Stimulated activated naive B cell treated with anti-CD40 and anti-IgM and Interleukin-4, amounts not matched to agents 10 μg/mL and 1 μg/mL and 100 μg/mL, for 72 hours (primary cell): ENCODE data around the gene PLA2G4F.

Source experiments
- ATAC-seq, 2 donors: fragments of 150-1000 bp; cut with Tn5 transposase; replicated peaks; 2 replicates each; pipeline ENCODE4 v1.10.0; 2021; ENCODE audit warnings: moderate library complexity in 1 of 2
- DNase-seq: peaks from one replicate; pipeline ENCODE4 v3.0.0; 2021
- H3K27ac Mint-ChIP-seq: one replicate; pipeline ENCODE4 v1.8.0; 2022; ENCODE audit warnings: mild to moderate bottlenecking, mixed read lengths
- H3K27me3 Mint-ChIP-seq, 2 donors: one replicate each; pipeline ENCODE4 v1.8.0; 2022; ENCODE audit warnings: mixed read lengths in 2 of 2
- H3K36me3 Mint-ChIP-seq, 2 donors: one replicate each; pipeline ENCODE4 v1.8.0; 2022; ENCODE audit warnings: mixed read lengths in 2 of 2, mild to moderate bottlenecking in 1 of 2
- H3K4me1 Mint-ChIP-seq, 2 donors: one replicate each; pipeline ENCODE4 v1.8.0; 2022; ENCODE audit warnings: mixed read lengths in 2 of 2, mild to moderate bottlenecking in 1 of 2
- H3K4me3 Mint-ChIP-seq, 2 donors: one replicate each; pipeline ENCODE4 v1.8.0; 2022; ENCODE audit warnings: mild to moderate bottlenecking in 2 of 2, mixed read lengths in 2 of 2, moderate library complexity in 1 of 2
- H3K9me3 Mint-ChIP-seq, 2 donors: one replicate each; pipeline ENCODE4 v1.8.0; 2022; ENCODE audit warnings: mixed read lengths in 2 of 2, mild to moderate bottlenecking in 1 of 2

PLA2G4F gene

DNA sequence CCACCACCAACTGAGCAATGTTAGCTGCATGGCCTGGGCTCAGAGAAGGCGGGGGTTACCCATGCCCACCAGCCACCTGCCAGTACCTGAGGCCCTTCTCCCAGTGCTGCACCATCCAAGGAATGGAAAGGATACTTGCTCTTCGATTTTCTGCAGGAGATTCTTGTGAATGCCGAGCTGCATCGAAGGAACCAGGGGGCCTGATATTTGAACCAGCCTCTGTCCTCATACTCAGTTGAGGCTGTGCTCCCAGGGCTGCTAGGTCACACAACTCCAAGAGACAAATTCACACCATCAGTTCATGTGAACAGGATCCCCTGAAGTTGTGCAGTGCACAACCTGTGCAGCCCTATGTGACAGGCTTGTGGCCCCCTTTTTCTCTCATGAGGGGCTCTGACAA, 18.0 kb downstream of the PLA2G4F start:
- Mint-ChIP-seq H3K36me3 (no peaks in the 10 kb centered on the region), H3K4me1 (no peaks in the 10 kb centered on the region), H3K4me3 (no peak overlapping the region), H3K9me3 (no peaks in the 10 kb centered on the region), H3K27me3 (peaks cover 5 to 7% of the 10 kb centered on the region in 2 donors), H3K27ac (no peak overlapping the region)
- DNase-seq (no peak), ATAC-seq (no peak)

DNA sequence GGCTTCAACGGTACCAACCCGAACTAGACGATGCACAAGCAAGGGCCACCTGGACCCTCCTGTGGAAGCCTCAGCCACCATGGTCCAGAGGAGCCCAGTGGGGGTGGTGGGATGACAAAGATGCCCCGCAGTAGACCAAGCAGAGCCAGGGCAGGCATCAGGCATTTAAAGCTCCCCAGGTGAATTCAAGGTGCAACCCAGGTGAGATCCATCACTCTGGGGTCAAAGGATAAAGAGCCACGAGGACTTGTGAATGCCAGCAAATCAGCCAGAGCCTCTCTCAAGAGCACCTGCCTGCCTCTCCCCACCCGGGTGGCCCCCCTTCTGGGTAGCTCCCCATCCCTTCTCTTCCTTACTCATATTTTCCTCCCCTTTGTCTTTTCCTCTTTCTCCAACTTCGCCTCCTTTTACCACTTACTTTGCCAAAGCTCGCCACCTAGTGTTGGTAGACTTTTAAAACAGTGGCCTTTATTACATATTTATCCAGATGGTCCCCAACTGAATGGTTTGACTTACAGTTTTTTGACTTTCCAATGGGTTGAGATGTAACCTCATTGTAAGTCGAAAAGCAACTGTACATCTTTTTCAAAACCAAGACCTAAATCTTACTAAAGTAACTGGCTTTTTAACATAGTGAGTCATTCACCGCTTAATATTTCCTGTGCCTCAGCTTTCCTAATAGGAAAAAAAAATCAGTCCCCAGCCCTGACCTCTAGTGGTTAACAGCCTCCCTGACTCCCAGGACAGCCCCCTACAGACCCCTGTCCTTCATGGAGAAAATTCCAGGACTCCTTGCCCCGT, 18.8 kb downstream of the PLA2G4F start:
- DNase-seq (no peak), ATAC-seq (no peak)
- Mint-ChIP-seq H3K27me3 (peaks cover 5 to 7% of the 10 kb centered on the region in 2 donors), H3K27ac (no peak overlapping the region), H3K9me3 (no peaks in the 10 kb centered on the region), H3K4me1 (no peaks in the 10 kb centered on the region), H3K36me3 (no peaks in the 10 kb centered on the region), H3K4me3 (no peak overlapping the region)

DNA sequence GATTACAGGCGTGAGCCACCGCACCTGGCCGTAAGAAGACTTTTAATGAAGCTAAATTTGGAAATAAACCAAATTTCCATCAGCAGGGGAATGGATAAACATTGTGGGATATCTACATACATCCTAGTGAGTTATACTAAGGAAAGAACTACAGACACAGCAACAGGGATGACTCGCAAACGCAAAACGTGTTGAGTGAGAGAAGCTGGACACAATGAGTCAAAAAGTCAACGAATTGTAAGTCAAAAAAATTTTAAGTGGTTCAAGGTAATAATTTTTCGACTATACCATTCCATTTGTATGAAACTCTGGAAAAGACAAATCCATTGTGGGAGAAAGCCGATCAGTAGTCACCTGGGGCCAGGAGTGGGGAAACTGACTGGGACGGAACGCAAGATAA, 19.9 kb downstream of the PLA2G4F start:
- H3K9me3 Mint-ChIP-seq = no peaks in the 10 kb centered on the region
- peaks cover 3 to 5% of the 10 kb centered on the region in 2 donors for H3K27me3 Mint-ChIP-seq
- no peak for ATAC-seq
- H3K27ac Mint-ChIP-seq = no peak overlapping the region
- no peak for DNase-seq
- no peak overlapping the region for H3K4me3 Mint-ChIP-seq
- no peaks in the 10 kb centered on the region for H3K4me1 Mint-ChIP-seq
- H3K36me3 Mint-ChIP-seq = no peaks in the 10 kb centered on the region

DNA sequence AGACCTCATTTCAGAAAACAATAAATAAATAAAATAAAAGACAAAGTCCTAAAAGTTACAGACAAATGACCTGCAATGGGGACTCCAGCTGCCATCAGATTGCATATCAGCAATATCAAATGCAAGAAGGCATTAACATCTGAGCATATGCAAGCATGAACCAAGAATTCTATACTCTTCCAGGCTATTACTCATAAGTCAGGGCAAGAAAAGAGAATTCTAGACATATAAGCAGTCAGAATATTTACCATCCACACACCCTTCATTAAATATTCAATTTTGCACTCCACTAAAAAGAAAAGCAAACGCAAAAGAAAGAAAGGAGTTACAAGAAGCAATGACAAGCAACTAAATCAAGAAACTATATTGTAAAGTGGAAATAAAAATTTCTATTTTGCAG, 21.1 kb downstream of the PLA2G4F start:
- Mint-ChIP-seq H3K27me3 (peaks cover 1 to 5% of the 10 kb centered on the region in 2 donors), H3K4me3 (no peak overlapping the region), H3K9me3 (no peaks in the 10 kb centered on the region), H3K36me3 (no peaks in the 10 kb centered on the region), H3K4me1 (no peaks in the 10 kb centered on the region), H3K27ac (no peak overlapping the region)
- no peak for DNase-seq
- ATAC-seq = no peak

DNA sequence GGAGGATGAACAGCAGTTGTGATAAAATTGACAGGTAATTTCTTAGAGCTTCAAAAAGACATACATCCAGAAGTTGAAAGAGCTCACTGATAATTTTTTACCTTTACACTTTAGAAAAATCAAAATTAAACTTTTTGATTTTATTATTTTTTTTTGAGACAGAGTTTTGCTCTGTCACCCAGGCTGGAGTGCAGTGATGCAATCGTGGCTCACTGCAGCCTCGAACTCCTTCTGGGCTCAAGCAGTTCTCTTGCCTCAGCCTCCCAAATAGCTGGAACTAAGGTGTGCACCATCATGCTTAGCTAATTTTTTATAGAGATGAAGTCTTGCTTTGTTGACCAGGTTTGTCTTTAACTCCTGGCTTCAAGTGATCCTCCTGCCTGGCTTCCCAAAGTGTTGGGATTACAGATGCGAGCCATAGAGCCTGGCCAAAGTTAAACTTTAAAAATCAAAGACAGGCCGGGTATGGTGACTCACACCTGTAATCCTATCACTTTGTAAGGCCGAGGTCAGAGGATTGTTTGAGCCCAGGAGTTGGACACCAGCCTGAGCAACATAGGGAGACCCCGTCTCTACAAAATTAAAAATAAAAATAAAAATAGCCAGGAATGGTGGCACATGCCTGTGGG, 21.7 kb downstream of the PLA2G4F start:
- H3K4me3 Mint-ChIP-seq = no peak overlapping the region
- H3K27ac Mint-ChIP-seq = no peak overlapping the region
- ATAC-seq (no peak), DNase-seq (no peak)
- H3K4me1 Mint-ChIP-seq = no peaks in the 10 kb centered on the region
- peaks cover 5% of the 10 kb centered on the region in 2 donors for H3K27me3 Mint-ChIP-seq
- H3K9me3 Mint-ChIP-seq = no peaks in the 10 kb centered on the region
- H3K36me3 Mint-ChIP-seq = no peaks in the 10 kb centered on the region

DNA sequence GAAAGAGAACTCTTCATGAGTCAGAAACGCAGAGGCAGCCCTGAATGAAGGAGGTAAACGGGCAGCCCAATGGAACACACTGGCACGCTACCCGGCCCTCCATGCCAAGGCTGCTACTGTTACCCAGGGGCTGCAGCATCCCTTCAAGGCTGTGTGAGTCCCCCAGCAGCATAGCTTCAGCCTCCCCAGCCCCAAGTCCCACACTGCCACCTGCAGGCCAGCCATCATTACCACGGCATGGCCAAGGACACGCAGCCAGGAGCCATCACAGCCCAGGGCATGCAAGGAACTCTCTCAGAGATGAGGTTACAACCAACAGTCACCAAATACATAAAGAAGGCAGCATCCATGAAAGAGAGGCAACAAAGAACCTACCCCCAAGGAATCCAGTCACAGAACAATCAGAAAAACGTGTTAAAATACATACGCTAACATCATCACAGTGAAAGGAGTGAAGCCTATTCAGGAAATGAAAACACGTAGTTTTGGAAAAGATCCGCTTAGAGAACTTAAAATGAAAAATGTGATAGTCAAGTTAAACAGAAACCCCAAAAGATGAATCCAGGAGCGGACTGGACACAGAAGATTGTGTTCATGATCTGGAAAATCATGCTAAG, 22.4 kb downstream of the PLA2G4F start:
- H3K27ac Mint-ChIP-seq = no peak overlapping the region
- no peak overlapping the region for H3K4me3 Mint-ChIP-seq
- H3K4me1 Mint-ChIP-seq = no peaks in the 10 kb centered on the region
- H3K36me3 Mint-ChIP-seq = no peaks in the 10 kb centered on the region
- H3K9me3 Mint-ChIP-seq = no peaks in the 10 kb centered on the region
- peaks cover 5% of the 10 kb centered on the region in 2 donors for H3K27me3 Mint-ChIP-seq
- ATAC-seq (peak; percentile 68 to 73), DNase-seq (peak; percentile 13)

DNA sequence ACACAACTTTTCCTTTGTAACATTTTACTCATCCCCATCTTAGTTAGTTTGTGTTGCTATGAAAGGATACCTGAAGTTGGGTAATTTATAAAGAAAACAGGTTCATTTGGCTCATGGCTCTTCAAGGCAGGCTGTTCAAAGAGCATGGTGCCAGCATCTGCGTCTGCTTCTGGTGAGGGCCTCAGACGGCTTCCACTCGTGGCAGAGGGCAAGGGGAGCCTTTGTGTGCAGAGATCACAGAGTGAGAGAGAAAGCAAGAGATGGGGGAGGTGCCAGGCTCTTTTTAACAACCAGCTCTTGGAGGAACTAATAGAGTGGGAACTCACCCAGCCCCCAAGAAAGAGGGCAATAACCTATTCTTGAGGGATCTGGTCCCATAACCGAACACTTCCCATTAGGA, 23.1 kb downstream of the PLA2G4F start:
- no peak for DNase-seq
- ATAC-seq = no peak
- Mint-ChIP-seq H3K27ac (no peak overlapping the region), H3K4me1 (no peaks in the 10 kb centered on the region), H3K4me3 (no peak overlapping the region), H3K27me3 (peaks cover 5% of the 10 kb centered on the region in 2 donors), H3K9me3 (no peaks in the 10 kb centered on the region), H3K36me3 (no peaks in the 10 kb centered on the region)

DNA sequence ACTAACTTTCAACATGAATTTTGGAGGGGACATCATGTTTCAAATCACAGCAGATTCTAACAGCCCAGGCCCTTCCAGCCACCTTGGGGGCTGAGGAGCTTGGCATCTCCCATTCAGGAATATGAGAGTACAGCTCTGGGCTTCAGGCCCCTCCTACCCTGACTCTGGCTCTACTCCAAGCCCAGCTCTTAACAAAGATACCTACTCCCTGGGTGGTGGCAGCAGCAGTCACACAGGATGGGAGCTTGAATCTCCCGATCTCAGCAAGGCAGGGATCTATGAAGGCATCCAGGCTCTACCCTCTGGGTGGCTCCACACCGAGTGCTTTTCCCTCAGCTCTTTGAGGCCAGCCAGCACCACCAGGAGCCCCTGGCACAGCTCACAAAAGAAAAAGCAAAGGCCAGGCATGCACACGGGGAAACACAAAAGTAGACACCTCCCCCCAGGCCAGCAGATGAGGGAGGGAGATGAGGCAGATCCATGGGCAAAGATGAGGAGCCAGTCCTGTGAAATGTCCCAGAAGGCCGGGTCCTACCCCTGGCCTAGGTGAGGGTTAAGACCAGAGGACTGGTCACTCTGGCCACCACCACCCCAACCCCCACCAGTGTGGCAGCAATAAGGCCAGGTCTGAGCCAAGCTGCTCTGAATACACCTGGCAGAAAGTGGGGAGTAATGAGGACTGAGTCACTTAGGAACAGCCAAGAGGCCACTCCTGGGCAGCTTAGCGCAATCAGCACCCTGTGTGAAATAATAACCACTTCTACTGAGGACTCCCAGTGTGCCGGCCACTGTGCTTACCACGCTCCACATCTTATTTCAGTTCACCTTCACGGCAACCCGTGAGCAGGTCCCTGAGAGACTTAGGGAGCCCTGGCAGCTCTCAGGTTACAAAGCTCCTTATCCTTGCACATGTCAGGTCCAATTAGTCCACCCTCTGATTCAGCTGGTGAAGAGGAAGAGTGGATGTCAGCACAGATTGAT, 24.3 kb downstream of the PLA2G4F start:
- ATAC-seq (no peak), DNase-seq (no peak)
- no peak overlapping the region for H3K4me3 Mint-ChIP-seq
- H3K27me3 Mint-ChIP-seq = peaks cover 5 to 10% of the 10 kb centered on the region in 2 donors
- H3K27ac Mint-ChIP-seq = no peak overlapping the region
- H3K36me3 Mint-ChIP-seq = no peaks in the 10 kb centered on the region
- H3K4me1 Mint-ChIP-seq = no peaks in the 10 kb centered on the region
- peaks cover 0 to 2% of the 10 kb centered on the region in 2 donors for H3K9me3 Mint-ChIP-seq

DNA sequence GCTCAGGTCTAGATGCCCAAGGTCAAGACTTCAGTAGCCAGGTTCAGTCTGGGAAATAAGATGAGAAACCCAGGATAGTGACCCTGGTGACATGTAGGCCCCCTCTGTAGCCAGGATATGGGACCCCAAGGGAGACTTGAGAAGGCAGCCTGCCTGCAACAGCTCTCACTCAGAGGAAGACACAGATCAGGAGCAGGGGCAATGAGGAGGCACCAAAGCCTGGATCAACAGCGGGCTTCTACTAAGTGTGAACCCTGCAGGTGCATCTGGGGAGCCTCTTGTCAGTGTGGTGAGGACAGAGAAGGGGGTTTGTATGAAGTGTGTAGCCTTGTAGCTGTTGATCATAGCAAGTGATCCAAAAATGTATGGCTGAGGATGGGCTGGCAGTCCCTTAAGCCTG, 25.4 kb downstream of the PLA2G4F start:
- H3K27me3 Mint-ChIP-seq = peaks cover 5 to 10% of the 10 kb centered on the region in 2 donors
- no peak overlapping the region for H3K27ac Mint-ChIP-seq
- ATAC-seq (no peak), DNase-seq (no peak)
- peaks cover 0 to 2% of the 10 kb centered on the region in 2 donors for H3K9me3 Mint-ChIP-seq
- no peaks in the 10 kb centered on the region for H3K36me3 Mint-ChIP-seq
- H3K4me1 Mint-ChIP-seq = no peaks in the 10 kb centered on the region
- H3K4me3 Mint-ChIP-seq = no peak overlapping the region

DNA sequence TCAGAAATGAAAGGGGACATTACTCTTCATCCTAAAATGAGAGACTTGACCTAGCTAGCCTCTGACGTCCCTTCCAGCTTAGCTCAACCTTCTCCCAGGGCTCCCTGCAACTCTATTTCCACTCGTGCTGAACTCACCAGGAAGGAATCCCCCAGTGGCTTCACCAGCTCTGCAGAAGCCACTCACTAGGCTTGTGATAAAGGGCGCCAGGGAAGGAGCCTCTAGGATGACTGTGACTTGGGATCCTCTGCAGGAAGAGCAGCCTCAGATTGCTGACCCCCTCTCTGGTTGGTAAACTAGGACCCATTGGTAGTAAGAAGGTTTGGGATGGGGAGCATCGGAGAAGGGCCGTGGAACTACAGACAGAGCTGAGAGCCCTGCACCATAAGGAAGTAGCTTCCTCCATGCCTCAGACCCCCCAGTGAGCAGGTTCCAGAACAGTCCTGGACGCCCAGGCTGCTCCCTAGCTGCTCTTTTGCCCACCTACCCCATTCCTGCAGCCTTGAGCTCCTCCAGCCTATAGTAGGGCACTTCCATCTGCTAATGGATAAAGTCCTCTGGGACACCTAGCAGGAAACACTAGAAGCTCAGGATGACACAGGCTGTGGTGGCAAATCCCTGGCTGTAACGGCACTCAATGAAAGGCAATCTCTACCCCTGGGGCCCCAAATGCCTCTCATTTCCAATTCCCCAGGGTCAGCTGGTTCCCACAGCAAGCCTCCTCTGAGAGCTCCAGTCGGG, 26.0 kb downstream of the PLA2G4F start:
- no peak overlapping the region for H3K27ac Mint-ChIP-seq
- ATAC-seq = no peak
- DNase-seq = no peak
- H3K9me3 Mint-ChIP-seq = peaks cover 0 to 2% of the 10 kb centered on the region in 2 donors
- no peaks in the 10 kb centered on the region for H3K36me3 Mint-ChIP-seq
- no peaks in the 10 kb centered on the region for H3K4me1 Mint-ChIP-seq
- H3K4me3 Mint-ChIP-seq = no peak overlapping the region
- H3K27me3 Mint-ChIP-seq = peaks cover 5 to 10% of the 10 kb centered on the region in 2 donors

DNA sequence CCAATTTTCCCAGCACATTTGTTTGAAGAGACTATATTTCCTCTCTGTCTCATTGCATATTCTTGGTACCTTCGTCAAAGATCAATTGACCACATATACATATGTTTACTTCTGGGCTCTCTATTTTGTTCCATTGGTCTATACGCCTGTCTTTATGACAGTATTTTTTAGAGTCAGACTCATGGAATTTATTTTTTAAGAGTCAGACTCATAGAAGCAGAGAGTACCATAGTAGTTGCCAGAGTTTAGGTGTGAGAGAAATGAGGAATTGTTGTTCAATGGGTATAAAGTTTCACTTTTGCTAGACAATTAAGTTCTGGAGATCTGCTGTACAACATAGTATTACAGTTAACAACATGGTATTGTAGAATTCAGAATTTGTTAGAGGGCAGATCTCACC, 27.1 kb downstream of the PLA2G4F start:
- DNase-seq (no peak), ATAC-seq (no peak)
- H3K27me3 Mint-ChIP-seq = peaks cover 5 to 10% of the 10 kb centered on the region in 2 donors
- H3K36me3 Mint-ChIP-seq = no peaks in the 10 kb centered on the region
- peaks cover 0 to 2% of the 10 kb centered on the region in 2 donors for H3K9me3 Mint-ChIP-seq
- no peaks in the 10 kb centered on the region for H3K4me1 Mint-ChIP-seq
- no peak overlapping the region for H3K4me3 Mint-ChIP-seq
- no peak overlapping the region for H3K27ac Mint-ChIP-seq

DNA sequence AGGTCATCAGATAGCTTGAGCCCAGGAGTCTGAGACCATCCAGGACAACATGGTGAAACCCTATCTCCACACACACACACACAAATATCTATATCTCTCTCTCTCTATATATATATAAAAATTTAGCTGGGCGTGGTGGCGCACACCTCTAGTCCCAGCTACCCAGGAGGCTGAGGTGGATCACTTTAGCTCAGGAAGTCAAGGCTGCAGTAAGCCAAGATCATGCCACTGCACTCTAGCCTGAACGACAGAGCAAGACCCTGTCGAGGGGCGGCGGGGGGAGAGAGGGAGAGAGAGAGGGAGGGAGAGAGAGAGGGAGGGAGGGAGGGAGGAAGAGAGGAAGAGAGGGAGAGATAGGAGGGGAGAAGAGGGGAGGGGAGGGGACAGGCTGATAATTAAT, 28.0 kb downstream of the PLA2G4F start:
- DNase-seq (no peak), ATAC-seq (no peak)
- H3K36me3 Mint-ChIP-seq = no peaks in the 10 kb centered on the region
- no peak overlapping the region for H3K4me3 Mint-ChIP-seq
- H3K9me3 Mint-ChIP-seq = peaks cover 0 to 2% of the 10 kb centered on the region in 2 donors
- no peaks in the 10 kb centered on the region for H3K4me1 Mint-ChIP-seq
- no peak overlapping the region for H3K27ac Mint-ChIP-seq
- H3K27me3 Mint-ChIP-seq = peaks cover 0 to 10% of the 10 kb centered on the region in 2 donors

DNA sequence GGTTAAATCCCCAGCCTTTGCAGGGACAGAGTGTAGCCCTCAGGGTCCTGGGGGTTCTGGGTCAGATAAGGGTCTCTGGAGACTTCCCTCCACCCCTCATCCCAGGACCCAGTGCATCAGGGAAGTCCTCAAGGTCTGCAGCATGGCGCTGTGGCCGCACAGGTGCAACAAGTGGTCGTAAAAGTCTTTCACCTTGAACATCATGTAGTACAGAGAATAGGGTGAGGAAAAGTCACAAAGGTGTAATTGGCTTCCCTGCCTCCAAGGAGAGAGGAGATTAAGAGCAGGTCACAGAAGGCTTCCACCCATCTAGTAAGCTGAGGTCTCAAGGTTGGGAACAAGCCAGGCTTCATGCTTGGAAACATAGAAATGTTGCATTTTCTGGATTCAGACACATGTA, 32.9 kb downstream of the PLA2G4F start:
- no peak for DNase-seq
- Mint-ChIP-seq H3K4me3 (no peak overlapping the region), H3K36me3 (no peaks in the 10 kb centered on the region), H3K27ac (no peak overlapping the region), H3K27me3 (peaks cover 0 to 6% of the 10 kb centered on the region in 2 donors), H3K4me1 (no peaks in the 10 kb centered on the region), H3K9me3 (peaks cover 0 to 2% of the 10 kb centered on the region in 2 donors)
- ATAC-seq = no peak
